ENCODE measurements around the gene UGGT2. TPM values are rescaled to one million over a fixed set of nuclear protein-coding genes. Genes with fewer than 3 reads are reported as not detected.

Gene UGGT2
- total RNA-seq, 4 donors from 2014 or later, result 19.5 to 148 (median 41.0) TPM

- no peak overlapping the region for H3K4me3 ChIP-seq
- no peaks in the 10 kb centered on the region for H3K27me3 ChIP-seq
- H3K9me3 ChIP-seq, result no peaks in the 10 kb centered on the region
- no peak for DNase-seq
- no peaks in the 10 kb centered on the region for H3K4me1 ChIP-seq
- in situ Hi-C loops (cut with MboI; ENCODE audit: low pct_ligation_motif_present in 1 of 4, low pct_unique_long_range_greater_than_20kb in 1 of 4, low sequenced_read_pairs in 3 of 4), result no loop called here
- H3K36me3 ChIP-seq, result peaks cover 0 to 5% (median 0%) of the 10 kb centered on the region in 4 donors
- no peak overlapping the region for H3K27ac ChIP-seq
- TF ChIP-seq CTCF (IDR thresholded peaks at IDR 0.05), result no peak
- TF ChIP-seq POLR2AphosphoS5 (IDR thresholded peaks at IDR 0.05), result no peak
- TF ChIP-seq EP300 (IDR thresholded peaks at IDR 0.05; ENCODE audit: low read depth), result no peak
- TF ChIP-seq POLR2A (IDR thresholded peaks at IDR 0.05), result no peak
- intact Hi-C loops (cut with DNase I; ENCODE audit: low total_unique reads), result no loop called here
- 97 to 100% methylated on average over 1 to 5 of the region's 5 CpGs for WGBS, 2 donors (ENCODE audit: low coverage in 1 of 2)
Observed at GRCh38 chr13:95893861-95894260, 159.3 kb downstream of the UGGT2 start.

- H3K9me3 ChIP-seq, result no peaks in the 10 kb centered on the region
- no peak for TF ChIP-seq POLR2AphosphoS5 (IDR thresholded peaks at IDR 0.05)
- no peak for TF ChIP-seq EP300 (IDR thresholded peaks at IDR 0.05; ENCODE audit: low read depth)
- TF ChIP-seq POLR2A (IDR thresholded peaks at IDR 0.05), result no peak
- TF ChIP-seq CTCF (IDR thresholded peaks at IDR 0.05), result no peak
- peaks cover 0 to 15% (median 0%) of the 10 kb centered on the region in 4 donors for H3K4me1 ChIP-seq
- DNase-seq, result no peak
- WGBS, 2 donors (ENCODE audit: low coverage in 1 of 2), result 87% methylated on average over 3 of the region's 3 CpGs; no CpG with 5 or more reads in 1 of the 2 donors
- in situ Hi-C loops (cut with MboI; ENCODE audit: low pct_ligation_motif_present in 1 of 4, low pct_unique_long_range_greater_than_20kb in 1 of 4, low sequenced_read_pairs in 3 of 4), result no loop called here
- intact Hi-C loops (cut with DNase I; ENCODE audit: low total_unique reads), result no loop called here
- H3K36me3 ChIP-seq, result peaks cover 0 to under 1% (median 0%) of the 10 kb centered on the region in 4 donors
- no peak overlapping the region for H3K4me3 ChIP-seq
- no peaks in the 10 kb centered on the region for H3K27me3 ChIP-seq
- H3K27ac ChIP-seq, result peak overlapping the region in 1 of 4 donors; percentile 13
Observed at GRCh38 chr13:95882121-95882520, 171.1 kb downstream of the UGGT2 start.

GRCh38 chr13:95880331-95880730 is 172.9 kb downstream of the UGGT2 start:
- Histone ChIP-seq H3K36me3 (no peaks in the 10 kb centered on the region), H3K9me3 (no peaks in the 10 kb centered on the region), H3K27me3 (no peaks in the 10 kb centered on the region), H3K27ac (no peak overlapping the region), H3K4me1 (peaks cover 0 to 15% (median 0%) of the 10 kb centered on the region in 4 donors), H3K4me3 (no peak overlapping the region)
- DNase-seq, result no peak
- WGBS, 2 donors (ENCODE audit: low coverage in 1 of 2), result 67 to 68% methylated on average over 1 of the region's 1 CpG
- intact Hi-C loops (cut with DNase I; ENCODE audit: low total_unique reads) (no loop called here), in situ Hi-C loops (cut with MboI; ENCODE audit: low pct_ligation_motif_present in 1 of 4, low pct_unique_long_range_greater_than_20kb in 1 of 4, low sequenced_read_pairs in 3 of 4) (no loop called here)
- no peak for TF ChIP-seq POLR2AphosphoS5 (IDR thresholded peaks at IDR 0.05)
- no peak for TF ChIP-seq EP300 (IDR thresholded peaks at IDR 0.05; ENCODE audit: low read depth)
- TF ChIP-seq POLR2A (IDR thresholded peaks at IDR 0.05), result no peak
- no peak for TF ChIP-seq CTCF (IDR thresholded peaks at IDR 0.05)

- no peaks in the 10 kb centered on the region for H3K27me3 ChIP-seq
- intact Hi-C loops (cut with DNase I; ENCODE audit: low total_unique reads), result no loop called here
- no peak overlapping the region for H3K4me3 ChIP-seq
- H3K27ac ChIP-seq, result no peak overlapping the region
- no peak for TF ChIP-seq CTCF (IDR thresholded peaks at IDR 0.05)
- TF ChIP-seq EP300 (IDR thresholded peaks at IDR 0.05; ENCODE audit: low read depth), result no peak
- TF ChIP-seq POLR2AphosphoS5 (IDR thresholded peaks at IDR 0.05), result no peak
- TF ChIP-seq POLR2A (IDR thresholded peaks at IDR 0.05), result no peak
- 75 to 88% methylated on average over 1 to 2 of the region's 2 CpGs for WGBS, 2 donors (ENCODE audit: low coverage in 1 of 2)
- in situ Hi-C loops (cut with MboI; ENCODE audit: low pct_ligation_motif_present in 1 of 4, low pct_unique_long_range_greater_than_20kb in 1 of 4, low sequenced_read_pairs in 3 of 4), result no loop called here
- no peaks in the 10 kb centered on the region for H3K4me1 ChIP-seq
- DNase-seq, result no peak
- no peaks in the 10 kb centered on the region for H3K36me3 ChIP-seq
- no peaks in the 10 kb centered on the region for H3K9me3 ChIP-seq
Observed at GRCh38 chr13:95874286-95874685, 178.9 kb downstream of the UGGT2 start.
